Effector memory CD8-positive, alpha-beta T cell (primary cell): ENCODE results near the gene VAV1.

Experiments
- ATAC-seq: fragments of 150-1000 bp; cut with Tn5 transposase; replicated peaks from 2 replicates; pipeline ENCODE4 v1.10.0; 2021; ENCODE audit warnings: mild to moderate bottlenecking, moderate library complexity
- DNase-seq, 3 experiments: peaks; one replicate each; pipeline ENCODE4 v3.0.0; 2021
- H3K27ac Mint-ChIP-seq, 2 donors: one replicate each; pipeline ENCODE4 v1.8.0; 2022; ENCODE audit warnings: mild to moderate bottlenecking in 2 of 2, mixed read lengths in 2 of 2, moderate library complexity in 2 of 2
- H3K27me3 Mint-ChIP-seq, 2 donors: one replicate each; pipeline ENCODE4 v1.8.0; 2022; ENCODE audit warnings: mixed read lengths in 2 of 2
- H3K36me3 Mint-ChIP-seq: one replicate; pipeline ENCODE4 v1.8.0; 2022; ENCODE audit warnings: mild to moderate bottlenecking, moderate library complexity, mixed read lengths; ENCODE audit not compliant: insufficient read depth
- H3K4me1 Mint-ChIP-seq, 2 donors: one replicate each; pipeline ENCODE4 v1.8.0; 2022; ENCODE audit warnings: low read depth in 2 of 2, mixed read lengths in 2 of 2
- H3K4me3 Mint-ChIP-seq, 2 donors: one replicate each; pipeline ENCODE4 v1.8.0; 2022; ENCODE audit warnings: mild to moderate bottlenecking in 2 of 2, mixed read lengths in 2 of 2, moderate library complexity in 2 of 2
- H3K9me3 Mint-ChIP-seq, 2 donors: one replicate each; pipeline ENCODE4 v1.8.0; 2022; ENCODE audit warnings: mixed read lengths in 2 of 2

The VAV1 gene

GRCh38 chr19:6873708-6874431 is 101.4 kb downstream of the VAV1 start:
- no peak overlapping the region for H3K27ac Mint-ChIP-seq
- ATAC-seq (no peak), DNase-seq (no peak)
- no peak overlapping the region for H3K4me3 Mint-ChIP-seq
- H3K9me3 Mint-ChIP-seq, result no peaks in the 10 kb centered on the region
- peaks cover 20 to 29% of the 10 kb centered on the region in 2 donors for H3K27me3 Mint-ChIP-seq
- H3K4me1 Mint-ChIP-seq, result no peaks in the 10 kb centered on the region
- H3K36me3 Mint-ChIP-seq, result peaks cover 3% of the 10 kb centered on the region

- Mint-ChIP-seq H3K27ac (no peak overlapping the region), H3K27me3 (peaks cover 30 to 40% of the 10 kb centered on the region in 2 donors), H3K9me3 (peaks cover 0 to 4% of the 10 kb centered on the region in 2 donors), H3K4me3 (no peak overlapping the region), H3K4me1 (no peaks in the 10 kb centered on the region), H3K36me3 (peaks cover 3% of the 10 kb centered on the region)
- no peak for DNase-seq
- ATAC-seq, result no peak
Measured at GRCh38 chr19:6875218-6875617, 102.7 kb downstream of the VAV1 start.

GRCh38 chr19:6876748-6877147 is 104.2 kb downstream of the VAV1 start:
- DNase-seq, result no peak
- H3K36me3 Mint-ChIP-seq, result peaks cover 6% of the 10 kb centered on the region
- H3K4me1 Mint-ChIP-seq, result no peaks in the 10 kb centered on the region
- H3K27me3 Mint-ChIP-seq, result peaks cover 40 to 41% of the 10 kb centered on the region in 2 donors
- no peak overlapping the region for H3K4me3 Mint-ChIP-seq
- H3K27ac Mint-ChIP-seq, result no peak overlapping the region
- no peak for ATAC-seq
- peaks cover 0 to 4% of the 10 kb centered on the region in 2 donors for H3K9me3 Mint-ChIP-seq

GRCh38 chr19:6877766-6878165 is 105.3 kb downstream of the VAV1 start:
- peaks cover 40 to 41% of the 10 kb centered on the region in 2 donors for H3K27me3 Mint-ChIP-seq
- ATAC-seq (no peak), DNase-seq (no peak)
- H3K4me3 Mint-ChIP-seq, result no peak overlapping the region
- peaks cover 6% of the 10 kb centered on the region for H3K36me3 Mint-ChIP-seq
- H3K9me3 Mint-ChIP-seq, result peaks cover 0 to 4% of the 10 kb centered on the region in 2 donors
- no peaks in the 10 kb centered on the region for H3K4me1 Mint-ChIP-seq
- H3K27ac Mint-ChIP-seq, result peak overlapping the region in 1 of 2 donors; percentile 9

GRCh38 chr19:6886277-6886897 is 113.9 kb downstream of the VAV1 start:
- Mint-ChIP-seq H3K36me3 (no peaks in the 10 kb centered on the region), H3K27ac (no peak overlapping the region), H3K4me1 (peaks cover 11 to 22% of the 10 kb centered on the region in 2 donors), H3K9me3 (no peaks in the 10 kb centered on the region), H3K4me3 (no peak overlapping the region), H3K27me3 (peaks cover 3 to 7% of the 10 kb centered on the region in 2 donors)
- no peak for ATAC-seq
- no peak for DNase-seq

GRCh38 chr19:6887316-6887715 is 114.8 kb downstream of the VAV1 start, which contains the start of gene ADGRE1:
ADGRE1 (plus strand) TSS chr19:6887579; CDS start chr19:6887609, 30 bp downstream.
- ATAC-seq (no peak), DNase-seq (no peak)
- Mint-ChIP-seq H3K27me3 (peaks cover 0 to 7% of the 10 kb centered on the region in 2 donors), H3K9me3 (no peaks in the 10 kb centered on the region), H3K27ac (peak within 1 kb of the TSS in 1 of 2 donors; percentile 65), H3K4me1 (peaks cover 18 to 29% of the 10 kb centered on the region in 2 donors), H3K36me3 (no peaks in the 10 kb centered on the region), H3K4me3 (no peak within 1 kb of the TSS)

GRCh38 chr19:6888967-6889366 is 116.5 kb downstream of the VAV1 start:
- Mint-ChIP-seq H3K4me1 (peaks cover 24 to 29% of the 10 kb centered on the region in 2 donors), H3K36me3 (no peaks in the 10 kb centered on the region), H3K27ac (no peak overlapping the region), H3K4me3 (no peak overlapping the region), H3K27me3 (peaks cover 3 to 7% of the 10 kb centered on the region in 2 donors), H3K9me3 (peaks cover 0 to 1% of the 10 kb centered on the region in 2 donors)
- ATAC-seq (no peak), DNase-seq (no peak)

GRCh38 chr19:6890401-6890913 is 117.9 kb downstream of the VAV1 start:
- Mint-ChIP-seq H3K27me3 (peaks cover 8 to 9% of the 10 kb centered on the region in 2 donors), H3K4me1 (peaks cover 24 to 29% of the 10 kb centered on the region in 2 donors), H3K9me3 (peaks cover 0 to 10% of the 10 kb centered on the region in 2 donors), H3K36me3 (no peaks in the 10 kb centered on the region), H3K4me3 (peak overlapping the region; percentile 44 to 51), H3K27ac (peak overlapping the region; percentile 9 to 69)
- peak in 1 of 3 experiments; percentile 4 for DNase-seq
- peak; percentile 72 for ATAC-seq

- peak; percentile 37 for ATAC-seq
- Mint-ChIP-seq H3K36me3 (no peaks in the 10 kb centered on the region), H3K4me3 (peak overlapping the region; percentile 44 to 51), H3K4me1 (peaks cover 24 to 29% of the 10 kb centered on the region in 2 donors), H3K27ac (peak overlapping the region; percentile 9 to 69), H3K9me3 (peaks cover 0 to 10% of the 10 kb centered on the region in 2 donors), H3K27me3 (peaks cover 13% of the 10 kb centered on the region in 2 donors)
- DNase-seq, result peak in 1 of 3 experiments; percentile 13
Measured at GRCh38 chr19:6890938-6891337, 118.4 kb downstream of the VAV1 start.

GRCh38 chr19:6891761-6892385 is 119.4 kb downstream of the VAV1 start:
- H3K27ac Mint-ChIP-seq, result no peak overlapping the region
- no peak for DNase-seq
- H3K36me3 Mint-ChIP-seq, result no peaks in the 10 kb centered on the region
- H3K27me3 Mint-ChIP-seq, result peaks cover 11 to 18% of the 10 kb centered on the region in 2 donors
- peaks cover 24 to 26% of the 10 kb centered on the region in 2 donors for H3K4me1 Mint-ChIP-seq
- no peak for ATAC-seq
- H3K9me3 Mint-ChIP-seq, result peaks cover 0 to 10% of the 10 kb centered on the region in 2 donors
- H3K4me3 Mint-ChIP-seq, result peak overlapping the region; percentile 28 to 44

- Mint-ChIP-seq H3K9me3 (peaks cover 0 to 10% of the 10 kb centered on the region in 2 donors), H3K36me3 (peaks cover 5% of the 10 kb centered on the region)
- ATAC-seq, result no peak
Measured at GRCh38 chr19:6894313-6894712, 121.8 kb downstream of the VAV1 start.

GRCh38 chr19:6903446-6903845 is 130.9 kb downstream of the VAV1 start:
- ATAC-seq, result no peak
- no peaks in the 10 kb centered on the region for H3K4me1 Mint-ChIP-seq
- no peak for DNase-seq
- H3K27ac Mint-ChIP-seq, result no peak overlapping the region
- peaks cover 8 to 10% of the 10 kb centered on the region in 2 donors for H3K9me3 Mint-ChIP-seq
- no peak overlapping the region for H3K4me3 Mint-ChIP-seq
- peaks cover 6% of the 10 kb centered on the region for H3K36me3 Mint-ChIP-seq
- peaks cover 15 to 17% of the 10 kb centered on the region in 2 donors for H3K27me3 Mint-ChIP-seq

More at GRCh38 chr19:6894313-6894712, 121.8 kb downstream of the VAV1 start:
- Mint-ChIP-seq H3K4me1 (peaks cover 16 to 20% of the 10 kb centered on the region in 2 donors), H3K27ac (no peak overlapping the region), H3K27me3 (peaks cover 6 to 18% of the 10 kb centered on the region in 2 donors), H3K4me3 (no peak overlapping the region)
- no peak for DNase-seq

- ATAC-seq (no peak), DNase-seq (no peak)
- Mint-ChIP-seq H3K4me1 (no peaks in the 10 kb centered on the region), H3K4me3 (no peak overlapping the region), H3K9me3 (peaks cover 0 to 2% of the 10 kb centered on the region in 2 donors), H3K36me3 (no peaks in the 10 kb centered on the region), H3K27ac (no peak overlapping the region), H3K27me3 (peaks cover 15 to 23% of the 10 kb centered on the region in 2 donors)
Measured at GRCh38 chr19:6906559-6907060, 134.1 kb downstream of the VAV1 start.
